HG03066 (cell line): ENCODE measurements around the gene CCDC47.
"Not testable (repeated sequence)": the region's sequence is repeated elsewhere in the genome, so short reads cannot be mapped to it uniquely, and the experiment has no call there.

ENCODE experiments used
- ATAC-seq: cut with Tn5 transposase; IDR thresholded peaks from one replicate; pipeline ENCODE4 v1.9.1; 2021; ENCODE audit warnings: low read depth; ENCODE audit not compliant: unreplicated experiment

Gene CCDC47

GRCh38 chr17:63740464-63741142 lies 32.8 kb downstream of the CCDC47 start:
- ATAC-seq, result no peak

GRCh38 chr17:63735691-63736090 lies 37.7 kb downstream of the CCDC47 start:
- ATAC-seq, result no peak

- no peak for ATAC-seq
Measured at GRCh38 chr17:63722403-63722802, 51.0 kb downstream of the CCDC47 start.

GRCh38 chr17:63720194-63720593 lies 53.2 kb downstream of the CCDC47 start:
- not testable (repeated sequence) for ATAC-seq

GRCh38 chr17:63718988-63719387 lies 54.4 kb downstream of the CCDC47 start:
- no peak for ATAC-seq

GRCh38 chr17:63716426-63716825 lies 57.0 kb downstream of the CCDC47 start:
- no peak for ATAC-seq

GRCh38 chr17:63714550-63715277 lies 58.7 kb downstream of the CCDC47 start:
- ATAC-seq, result no peak

GRCh38 chr17:63709110-63709509 lies 64.3 kb downstream of the CCDC47 start:
- no peak for ATAC-seq

- no peak for ATAC-seq
Measured at GRCh38 chr17:63707151-63707550, 66.2 kb downstream of the CCDC47 start.

- no peak for ATAC-seq
Measured at GRCh38 chr17:63706336-63707082, 66.9 kb downstream of the CCDC47 start.

GRCh38 chr17:63705657-63706056 lies 67.7 kb downstream of the CCDC47 start:
- no peak for ATAC-seq

GRCh38 chr17:63704836-63705235 lies 68.6 kb downstream of the CCDC47 start:
- ATAC-seq, result no peak

GRCh38 chr17:63704259-63704576 lies 69.2 kb downstream of the CCDC47 start:
- no peak for ATAC-seq

- ATAC-seq, result no peak
Measured at GRCh38 chr17:63703556-63704258, 69.7 kb downstream of the CCDC47 start.

- ATAC-seq, result no peak
Measured at GRCh38 chr17:63703029-63703428, 70.4 kb downstream of the CCDC47 start.

- ATAC-seq, result no peak
Measured at GRCh38 chr17:63702721-63703015, 70.7 kb downstream of the CCDC47 start.

- ATAC-seq, result no peak
Measured at GRCh38 chr17:63701868-63702720, 71.3 kb downstream of the CCDC47 start.

- no peak for ATAC-seq
Measured at GRCh38 chr17:63701456-63701820, 72.0 kb downstream of the CCDC47 start.

GRCh38 chr17:63700528-63701455 lies 72.6 kb downstream of the CCDC47 start:
- ATAC-seq, result no peak
